ENCODE measurements around the gene ATP8B4.

ATP8B4 gene

DNA sequence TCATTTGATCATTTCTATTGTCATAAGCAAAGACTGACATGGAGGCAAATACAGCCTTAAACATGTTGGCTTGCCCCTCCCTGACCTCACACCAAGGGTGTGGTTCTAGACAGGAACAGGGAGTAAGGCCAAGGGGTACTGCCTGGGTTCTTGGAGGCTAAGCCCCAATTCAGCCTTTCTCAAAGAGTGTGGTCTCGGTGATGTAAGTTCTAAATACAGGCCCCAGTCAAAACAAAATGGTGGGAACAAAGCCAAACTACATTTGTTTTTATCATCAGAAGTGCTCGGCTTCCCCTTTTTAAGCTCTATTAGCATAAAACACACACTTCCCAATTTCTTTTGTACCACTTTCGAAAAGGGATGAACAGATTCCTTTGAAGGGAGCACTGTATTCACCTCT is 129.5 kb downstream of the ATP8B4 start:
- Histone ChIP-seq H2AFZ (ENCODE audit: low read depth, low read length) (no peak overlapping the region), H3K27me3 (ENCODE audit: insufficient read depth, low read length) (no peaks in the 10 kb centered on the region), H3K9me3 (ENCODE audit: low read length) (no peaks in the 10 kb centered on the region), H3K4me1 (ENCODE audit: insufficient read depth, low read length) (no peaks in the 10 kb centered on the region), H3K36me3 (ENCODE audit: insufficient read depth, low read length) (no peaks in the 10 kb centered on the region), H3K4me3 (ENCODE audit: low read length) (no peak overlapping the region)

DNA sequence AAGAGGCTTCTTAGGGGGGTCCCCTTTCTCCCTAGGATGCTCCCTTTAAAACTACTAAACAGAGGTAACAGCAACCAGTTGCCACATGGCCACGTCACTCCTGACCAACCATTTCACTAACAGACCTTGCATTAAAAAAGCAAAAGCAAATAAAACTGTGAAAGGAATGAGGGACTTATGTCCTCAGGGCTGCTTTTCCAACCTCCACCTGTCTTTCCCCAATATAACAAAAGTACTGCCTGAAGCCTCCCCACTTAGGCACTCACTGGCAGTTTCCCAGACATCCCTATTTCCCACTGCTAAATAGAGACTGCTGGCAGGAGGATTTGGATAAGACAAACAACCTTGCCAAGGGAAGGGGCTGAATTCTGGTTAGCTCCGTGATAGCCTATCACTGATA is 130.3 kb downstream of the ATP8B4 start:
- H2AFZ ChIP-seq (ENCODE audit: low read depth, low read length) = no peak overlapping the region
- H3K9me3 ChIP-seq (ENCODE audit: low read length) = no peaks in the 10 kb centered on the region
- H3K4me1 ChIP-seq (ENCODE audit: insufficient read depth, low read length) = no peaks in the 10 kb centered on the region
- H3K4me3 ChIP-seq (ENCODE audit: low read length) = no peak overlapping the region
- H3K27me3 ChIP-seq (ENCODE audit: insufficient read depth, low read length) = no peaks in the 10 kb centered on the region
- H3K36me3 ChIP-seq (ENCODE audit: insufficient read depth, low read length) = no peaks in the 10 kb centered on the region

DNA sequence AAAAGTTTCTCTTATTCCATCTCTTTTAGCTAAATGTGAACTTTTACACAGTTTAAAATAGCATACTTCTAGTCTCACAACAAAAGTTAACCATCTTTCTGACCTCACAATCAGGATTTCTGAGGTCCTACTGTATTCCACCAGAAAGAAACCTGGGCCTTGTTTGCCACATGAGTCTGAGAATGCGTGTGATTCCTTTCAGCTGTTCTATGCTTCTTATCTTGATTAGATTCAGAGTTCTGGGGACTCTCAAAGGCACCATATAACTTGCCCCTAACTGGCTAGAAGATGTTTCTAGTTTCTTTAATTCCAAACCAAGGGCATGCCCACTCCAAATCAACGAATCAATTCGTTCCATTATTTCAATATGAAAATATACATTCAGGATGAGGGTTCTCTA is 131.1 kb downstream of the ATP8B4 start:
- Histone ChIP-seq H3K9me3 (ENCODE audit: low read length) (no peaks in the 10 kb centered on the region), H3K4me3 (ENCODE audit: low read length) (no peak overlapping the region), H3K4me1 (ENCODE audit: insufficient read depth, low read length) (no peaks in the 10 kb centered on the region), H3K36me3 (ENCODE audit: insufficient read depth, low read length) (no peaks in the 10 kb centered on the region), H2AFZ (ENCODE audit: low read depth, low read length) (no peak overlapping the region), H3K27me3 (ENCODE audit: insufficient read depth, low read length) (no peaks in the 10 kb centered on the region)

DNA sequence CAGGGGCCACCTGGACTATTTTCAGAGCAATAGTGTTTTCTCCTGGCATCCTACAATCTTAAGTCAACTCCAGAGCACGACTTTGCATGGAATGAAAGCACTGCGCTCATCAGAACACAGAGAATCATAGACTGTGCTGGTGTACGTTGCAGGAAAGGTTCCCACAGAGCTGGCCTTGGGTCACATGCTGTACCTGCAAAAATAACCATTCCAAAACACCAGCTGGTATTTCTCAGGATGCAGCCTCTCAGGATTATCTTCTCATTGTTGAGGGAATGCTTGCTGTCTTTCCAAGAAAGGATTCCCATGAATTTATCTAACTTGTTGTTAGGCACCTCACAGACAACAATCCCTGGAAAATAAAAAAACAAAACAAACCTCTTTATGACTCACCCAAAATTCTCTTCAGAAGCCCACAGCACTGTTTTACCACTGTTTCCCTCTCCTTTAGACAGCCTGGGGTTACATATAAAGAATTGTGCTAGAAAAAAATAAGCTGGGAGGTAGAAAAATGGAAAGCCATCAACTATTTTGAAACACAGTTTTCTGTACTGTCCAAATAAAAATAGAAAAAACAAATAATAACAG is 131.7 kb downstream of the ATP8B4 start:
- H3K27me3 ChIP-seq (ENCODE audit: insufficient read depth, low read length) = no peaks in the 10 kb centered on the region
- H3K4me3 ChIP-seq (ENCODE audit: low read length) = no peak overlapping the region
- H3K4me1 ChIP-seq (ENCODE audit: insufficient read depth, low read length) = no peaks in the 10 kb centered on the region
- H3K36me3 ChIP-seq (ENCODE audit: insufficient read depth, low read length) = no peaks in the 10 kb centered on the region
- H2AFZ ChIP-seq (ENCODE audit: low read depth, low read length) = no peak overlapping the region
- no peaks in the 10 kb centered on the region for H3K9me3 ChIP-seq (ENCODE audit: low read length)

DNA sequence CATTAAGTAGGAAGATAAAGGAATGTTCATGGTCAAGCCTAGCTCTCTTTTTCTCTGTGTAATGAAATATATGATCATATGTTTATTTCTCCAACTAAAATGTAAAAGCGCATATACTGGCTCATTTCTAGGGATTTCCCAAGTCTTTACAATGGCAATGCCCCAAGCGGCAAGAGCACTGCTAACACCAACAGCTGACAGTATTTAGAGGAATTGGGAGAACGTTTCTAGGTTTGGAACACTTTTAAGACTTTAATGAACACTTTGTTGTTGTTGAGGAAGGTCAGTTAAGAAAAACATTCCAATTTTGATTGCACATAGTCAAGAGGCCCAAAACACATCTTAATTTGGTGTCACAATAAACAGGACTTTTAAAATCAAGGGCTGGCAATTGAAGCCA is 132.7 kb downstream of the ATP8B4 start:
- no peak overlapping the region for H3K4me3 ChIP-seq (ENCODE audit: low read length)
- no peaks in the 10 kb centered on the region for H3K4me1 ChIP-seq (ENCODE audit: insufficient read depth, low read length)
- H2AFZ ChIP-seq (ENCODE audit: low read depth, low read length) = no peak overlapping the region
- no peaks in the 10 kb centered on the region for H3K9me3 ChIP-seq (ENCODE audit: low read length)
- H3K27me3 ChIP-seq (ENCODE audit: insufficient read depth, low read length) = no peaks in the 10 kb centered on the region
- no peaks in the 10 kb centered on the region for H3K36me3 ChIP-seq (ENCODE audit: insufficient read depth, low read length)

DNA sequence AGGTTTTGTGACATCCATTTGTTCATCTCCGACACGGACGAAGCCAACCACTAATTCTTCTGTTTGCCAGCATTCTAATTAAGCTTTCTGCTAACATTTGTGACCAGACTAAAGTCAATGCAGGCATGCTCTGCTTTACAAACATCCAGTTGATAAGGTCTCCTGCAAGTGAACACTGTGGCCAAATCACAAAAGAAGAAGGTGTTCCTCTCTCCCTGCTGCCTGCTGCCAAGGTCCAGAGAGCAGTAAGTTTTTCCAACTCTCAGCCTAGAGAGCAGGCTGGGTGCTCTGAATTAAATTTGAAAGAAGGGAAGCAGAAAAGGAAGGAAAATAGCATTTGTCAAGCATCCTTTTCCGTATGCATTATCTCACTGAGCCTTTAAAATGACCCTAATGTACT is 133.6 kb downstream of the ATP8B4 start:
- no peak overlapping the region for H3K4me3 ChIP-seq (ENCODE audit: low read length)
- no peak overlapping the region for H2AFZ ChIP-seq (ENCODE audit: low read depth, low read length)
- H3K9me3 ChIP-seq (ENCODE audit: low read length) = no peaks in the 10 kb centered on the region
- H3K36me3 ChIP-seq (ENCODE audit: insufficient read depth, low read length) = no peaks in the 10 kb centered on the region
- H3K4me1 ChIP-seq (ENCODE audit: insufficient read depth, low read length) = no peaks in the 10 kb centered on the region
- no peaks in the 10 kb centered on the region for H3K27me3 ChIP-seq (ENCODE audit: insufficient read depth, low read length)

DNA sequence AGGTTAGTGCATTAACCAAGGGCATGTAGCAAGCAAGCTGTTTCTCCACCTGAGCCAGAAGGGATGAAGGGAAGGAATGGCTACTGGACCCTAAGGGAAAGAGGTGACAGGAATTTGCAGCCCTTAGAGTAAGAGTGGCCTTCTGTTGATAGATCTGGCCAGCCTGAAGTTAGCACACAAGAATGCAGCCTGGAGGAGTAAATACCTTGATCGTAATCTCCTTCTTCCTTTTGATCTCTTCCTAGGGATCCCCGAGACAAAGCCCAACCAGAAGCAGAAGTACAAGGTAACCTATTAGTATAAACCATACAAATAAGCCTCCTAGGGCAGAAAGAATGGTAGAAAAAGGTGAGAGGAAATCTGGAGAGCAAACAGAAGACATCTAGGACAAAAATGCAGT is 134.6 kb downstream of the ATP8B4 start:
- Histone ChIP-seq H3K4me3 (ENCODE audit: low read length) (no peak overlapping the region), H2AFZ (ENCODE audit: low read depth, low read length) (no peak overlapping the region)

DNA sequence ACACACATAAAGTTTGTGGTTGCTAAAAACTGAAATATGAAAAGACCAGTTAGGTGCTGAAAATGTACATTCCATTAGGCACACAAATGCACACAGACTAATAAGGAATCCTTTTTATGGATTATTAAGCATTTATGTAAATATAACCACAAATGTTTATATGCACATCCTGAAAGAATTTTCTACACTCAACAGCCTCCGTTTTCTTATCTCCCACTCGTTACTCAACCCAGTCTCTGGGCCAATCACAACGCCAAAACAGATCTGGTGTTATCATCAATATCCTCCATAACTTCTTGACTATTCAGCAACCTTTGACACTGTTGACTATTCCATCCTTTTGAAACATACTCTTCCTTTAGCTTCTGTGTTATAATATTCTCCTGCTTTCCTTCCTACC is 136.4 kb downstream of the ATP8B4 start:
- Histone ChIP-seq H3K27me3 (ENCODE audit: insufficient read depth, low read length) (no peaks in the 10 kb centered on the region), H2AFZ (ENCODE audit: low read depth, low read length) (no peak overlapping the region), H3K9me3 (ENCODE audit: low read length) (no peaks in the 10 kb centered on the region), H3K4me3 (ENCODE audit: low read length) (no peak overlapping the region), H3K4me1 (ENCODE audit: insufficient read depth, low read length) (no peaks in the 10 kb centered on the region), H3K36me3 (ENCODE audit: insufficient read depth, low read length) (no peaks in the 10 kb centered on the region)

More for the DNA sequence above, 134.6 kb downstream of the ATP8B4 start:
- Histone ChIP-seq H3K27me3 (ENCODE audit: insufficient read depth, low read length) (no peaks in the 10 kb centered on the region), H3K36me3 (ENCODE audit: insufficient read depth, low read length) (no peaks in the 10 kb centered on the region), H3K4me1 (ENCODE audit: insufficient read depth, low read length) (no peaks in the 10 kb centered on the region), H3K9me3 (ENCODE audit: low read length) (no peaks in the 10 kb centered on the region)

DNA sequence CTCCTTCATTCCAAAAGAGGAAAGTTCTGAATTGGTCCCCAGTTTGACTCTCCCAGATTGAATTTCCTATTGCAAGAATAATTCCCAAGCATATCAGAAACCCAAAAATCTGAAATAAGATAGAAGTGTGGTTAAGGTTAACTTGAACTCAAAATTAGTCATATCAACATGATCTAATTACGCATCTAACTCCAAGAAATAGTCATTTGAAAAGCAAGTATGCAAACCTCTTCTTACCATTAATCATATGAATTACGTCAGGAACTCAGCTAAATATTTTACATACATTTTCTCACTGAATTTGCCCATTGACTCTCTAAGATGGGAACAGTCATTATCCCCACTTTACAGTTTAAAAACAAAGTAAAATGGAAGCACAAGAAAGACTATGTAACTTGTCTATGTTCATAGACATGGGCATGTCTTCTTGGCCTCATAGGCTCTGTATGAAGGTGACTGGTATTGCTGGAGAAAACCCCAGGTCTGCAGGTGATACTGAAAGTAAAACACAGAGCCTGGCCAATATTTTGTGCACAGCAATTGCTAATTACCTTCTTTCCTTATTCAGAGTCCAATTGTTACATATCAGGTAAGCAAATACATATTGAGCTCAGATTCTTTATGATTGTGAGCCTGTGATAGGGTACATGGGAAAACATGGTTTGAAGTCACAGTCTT is 139.2 kb downstream of the ATP8B4 start:
- no peaks in the 10 kb centered on the region for H3K27me3 ChIP-seq (ENCODE audit: insufficient read depth, low read length)

DNA sequence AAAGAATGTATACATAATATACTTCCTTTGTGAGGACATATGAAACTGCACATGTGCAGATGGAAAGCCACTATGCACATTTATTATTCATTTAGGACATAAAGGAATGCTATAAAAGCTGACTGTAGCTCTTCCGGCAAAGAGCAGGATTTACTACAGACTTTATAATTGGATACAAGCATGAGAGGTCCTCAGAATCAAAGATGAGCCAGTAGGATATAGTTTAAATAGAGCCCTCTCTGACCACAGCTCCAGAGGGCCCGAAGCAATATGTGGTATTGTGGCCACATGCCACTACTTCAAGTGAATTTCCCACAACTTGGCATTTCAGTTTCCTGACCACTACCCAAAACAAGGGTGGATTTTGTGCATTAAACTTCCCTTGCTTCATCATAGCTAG is 140.9 kb downstream of the ATP8B4 start:
- Histone ChIP-seq H2AFZ (ENCODE audit: low read depth, low read length) (no peak overlapping the region), H3K9me3 (ENCODE audit: low read length) (no peaks in the 10 kb centered on the region), H3K4me3 (ENCODE audit: low read length) (no peak overlapping the region), H3K27me3 (ENCODE audit: insufficient read depth, low read length) (no peaks in the 10 kb centered on the region), H3K36me3 (ENCODE audit: insufficient read depth, low read length) (no peaks in the 10 kb centered on the region), H3K4me1 (ENCODE audit: insufficient read depth, low read length) (no peaks in the 10 kb centered on the region)

More for the DNA sequence above, 139.2 kb downstream of the ATP8B4 start:
- no peak overlapping the region for H2AFZ ChIP-seq (ENCODE audit: low read depth, low read length)
- H3K36me3 ChIP-seq (ENCODE audit: insufficient read depth, low read length) = no peaks in the 10 kb centered on the region
- no peaks in the 10 kb centered on the region for H3K4me1 ChIP-seq (ENCODE audit: insufficient read depth, low read length)
- no peaks in the 10 kb centered on the region for H3K9me3 ChIP-seq (ENCODE audit: low read length)
- H3K4me3 ChIP-seq (ENCODE audit: low read length) = no peak overlapping the region

DNA sequence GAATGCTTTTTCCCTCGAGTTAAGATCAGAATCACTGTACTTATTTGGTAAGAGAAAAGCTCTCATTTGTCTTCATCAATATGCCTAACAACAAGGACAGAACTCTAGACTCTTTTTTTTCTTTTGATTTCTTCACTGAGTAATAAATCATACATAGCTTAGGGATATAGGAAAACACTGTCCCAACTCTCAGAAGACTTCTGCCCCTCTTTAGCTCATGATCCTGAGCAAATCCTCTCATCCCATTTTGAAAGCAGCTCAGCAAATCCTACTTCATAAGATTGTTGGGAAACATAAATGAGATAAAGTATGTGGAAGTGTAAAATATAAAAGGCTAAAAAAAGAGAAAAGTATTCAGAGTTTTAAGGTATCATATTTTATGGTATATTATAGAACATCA is 141.7 kb downstream of the ATP8B4 start:
- H3K4me1 ChIP-seq (ENCODE audit: insufficient read depth, low read length) = no peaks in the 10 kb centered on the region
- no peak overlapping the region for H3K4me3 ChIP-seq (ENCODE audit: low read length)
- no peaks in the 10 kb centered on the region for H3K9me3 ChIP-seq (ENCODE audit: low read length)
- no peaks in the 10 kb centered on the region for H3K36me3 ChIP-seq (ENCODE audit: insufficient read depth, low read length)
- no peaks in the 10 kb centered on the region for H3K27me3 ChIP-seq (ENCODE audit: insufficient read depth, low read length)
- no peak overlapping the region for H2AFZ ChIP-seq (ENCODE audit: low read depth, low read length)

DNA sequence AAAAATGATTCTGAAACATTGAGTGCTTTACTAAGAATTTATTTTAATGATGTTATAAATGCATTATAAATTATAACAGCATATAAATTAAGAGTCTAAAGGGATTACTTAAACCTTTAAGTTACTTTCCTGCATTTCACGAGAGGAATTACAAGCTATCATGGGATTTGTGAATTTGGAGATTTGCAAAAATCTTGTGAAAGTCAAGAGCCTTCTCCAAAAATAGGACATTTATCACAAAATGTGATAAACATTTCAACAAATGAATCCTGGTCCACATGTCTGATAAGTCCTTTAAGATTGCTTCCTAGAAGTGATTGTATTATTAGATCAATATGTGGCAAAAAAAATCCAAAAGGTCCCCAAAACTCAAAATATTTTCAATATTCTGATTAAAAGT is 154.5 kb downstream of the ATP8B4 start:
- no peaks in the 10 kb centered on the region for H3K36me3 ChIP-seq (ENCODE audit: insufficient read depth, low read length)
- H3K9me3 ChIP-seq (ENCODE audit: low read length) = no peaks in the 10 kb centered on the region
- no peaks in the 10 kb centered on the region for H3K4me1 ChIP-seq (ENCODE audit: insufficient read depth, low read length)
- H2AFZ ChIP-seq (ENCODE audit: low read depth, low read length) = no peak overlapping the region
- H3K27me3 ChIP-seq (ENCODE audit: insufficient read depth, low read length) = no peaks in the 10 kb centered on the region
- H3K4me3 ChIP-seq (ENCODE audit: low read length) = no peak overlapping the region

DNA sequence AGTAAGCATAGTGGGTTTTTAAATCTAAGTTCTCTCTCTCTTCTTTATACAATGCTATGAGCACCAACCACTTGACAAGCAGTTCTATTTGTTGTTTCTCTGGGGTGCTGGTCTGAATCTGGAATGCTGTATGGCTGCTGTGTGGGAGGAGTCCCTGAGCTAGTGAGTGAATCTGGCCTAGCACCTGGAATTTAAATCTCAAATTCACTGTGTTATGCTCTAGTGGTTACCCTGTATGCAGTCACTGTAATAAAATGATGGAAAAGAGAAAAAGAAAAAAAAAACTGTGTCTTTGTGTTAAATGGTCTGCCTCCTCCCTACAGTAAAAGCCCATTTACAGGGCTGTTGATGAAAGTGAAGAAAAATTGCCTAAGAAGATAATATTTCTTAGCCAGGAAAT is 155.0 kb downstream of the ATP8B4 start:
- Histone ChIP-seq H3K4me3 (ENCODE audit: low read length) (no peak overlapping the region), H3K9me3 (ENCODE audit: low read length) (no peaks in the 10 kb centered on the region), H3K36me3 (ENCODE audit: insufficient read depth, low read length) (no peaks in the 10 kb centered on the region), H3K27me3 (ENCODE audit: insufficient read depth, low read length) (no peaks in the 10 kb centered on the region), H2AFZ (ENCODE audit: low read depth, low read length) (no peak overlapping the region), H3K4me1 (ENCODE audit: insufficient read depth, low read length) (no peaks in the 10 kb centered on the region)
